Left forelimb (tissue), 1 donor: Measurements from ENCODE around the gene MMP11.

ENCODE experiments used
- DNase-seq: peaks from one replicate; pipeline ENCODE4 v3.0.0-alpha.2; 2018; ENCODE audit warnings: low spot score

MMP11 gene

DNA sequence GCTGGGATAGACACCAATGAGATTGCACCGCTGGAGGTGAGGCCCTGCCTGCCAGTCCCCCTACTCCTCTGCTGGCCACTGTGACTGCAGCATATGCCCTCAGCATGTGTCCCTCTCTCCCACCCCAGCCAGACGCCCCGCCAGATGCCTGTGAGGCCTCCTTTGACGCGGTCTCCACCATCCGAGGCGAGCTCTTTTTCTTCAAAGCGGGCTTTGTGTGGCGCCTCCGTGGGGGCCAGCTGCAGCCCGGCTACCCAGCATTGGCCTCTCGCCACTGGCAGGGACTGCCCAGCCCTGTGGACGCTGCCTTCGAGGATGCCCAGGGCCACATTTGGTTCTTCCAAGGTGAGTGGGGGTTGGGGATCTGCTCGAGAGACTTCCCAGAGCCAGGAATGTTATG, 8.4 kb downstream of the MMP11 start:
- DNase-seq, result peak; percentile 42

DNA sequence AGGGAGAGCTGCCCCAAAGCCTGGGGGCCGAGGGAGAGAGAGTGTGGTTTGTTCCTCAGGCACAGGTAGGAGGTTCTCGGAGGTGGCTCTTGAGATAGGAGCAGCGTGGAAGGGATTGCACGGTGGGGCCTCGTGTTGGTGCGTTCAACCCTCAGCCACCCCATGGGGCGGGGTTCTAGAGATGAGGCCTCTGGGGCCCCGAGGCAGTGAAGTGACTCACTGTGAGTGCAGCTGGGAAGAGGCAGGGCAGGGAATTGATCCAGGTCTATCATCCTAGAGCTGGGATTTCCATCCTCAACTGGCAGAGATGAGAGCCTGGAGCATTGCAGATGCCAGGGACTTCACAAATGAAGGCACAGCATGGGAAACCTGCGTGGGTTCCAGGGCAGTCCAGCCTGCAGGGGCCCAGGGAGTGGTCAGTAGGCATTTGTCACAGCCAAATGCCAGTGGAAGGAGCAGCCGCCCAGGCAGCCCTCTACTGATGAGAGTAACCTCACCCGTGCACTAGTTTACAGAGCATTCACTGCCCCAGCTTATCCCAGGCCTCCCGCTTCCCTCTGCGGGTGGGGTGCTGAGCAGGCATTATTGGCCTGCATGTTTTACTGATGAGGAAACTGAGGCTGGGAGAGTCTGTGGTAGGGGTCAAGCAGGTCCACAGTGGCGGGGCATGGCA, 9.0 kb downstream of the MMP11 start:
- DNase-seq, result peak; percentile 62

DNA sequence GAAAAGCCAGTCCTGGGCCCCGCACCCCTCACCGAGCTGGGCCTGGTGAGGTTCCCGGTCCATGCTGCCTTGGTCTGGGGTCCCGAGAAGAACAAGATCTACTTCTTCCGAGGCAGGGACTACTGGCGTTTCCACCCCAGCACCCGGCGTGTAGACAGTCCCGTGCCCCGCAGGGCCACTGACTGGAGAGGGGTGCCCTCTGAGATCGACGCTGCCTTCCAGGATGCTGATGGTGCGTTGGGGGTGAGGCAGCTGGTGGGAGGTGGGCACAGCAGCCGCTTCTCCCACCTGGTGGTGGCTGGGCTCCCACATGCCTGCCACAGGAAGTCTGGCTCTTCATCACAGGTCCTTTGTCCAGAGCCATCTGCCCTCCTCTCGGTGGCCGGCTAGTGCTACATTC, 9.6 kb downstream of the MMP11 start:
- DNase-seq, result peak; percentile 58

DNA sequence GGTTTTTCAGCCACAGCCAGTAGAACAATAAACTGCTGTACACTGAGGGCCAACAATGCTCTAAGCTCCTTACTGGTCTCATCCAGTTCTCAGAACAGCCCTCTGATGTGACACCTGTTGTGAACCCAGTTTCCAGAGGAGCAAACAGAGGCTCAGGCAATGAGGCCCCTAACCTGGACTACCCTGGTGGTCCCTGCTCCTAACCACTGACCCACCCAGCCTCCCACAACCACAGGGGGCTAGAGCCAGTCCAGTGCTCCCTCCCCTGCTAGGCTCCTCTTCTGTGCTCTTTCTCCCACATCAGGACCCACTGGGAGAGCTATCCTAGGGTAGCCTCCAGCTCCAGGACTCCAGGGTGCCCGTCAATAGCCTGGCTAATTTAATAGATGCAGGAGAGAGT, 10.1 kb downstream of the MMP11 start:
- DNase-seq, result peak; percentile 59

DNA sequence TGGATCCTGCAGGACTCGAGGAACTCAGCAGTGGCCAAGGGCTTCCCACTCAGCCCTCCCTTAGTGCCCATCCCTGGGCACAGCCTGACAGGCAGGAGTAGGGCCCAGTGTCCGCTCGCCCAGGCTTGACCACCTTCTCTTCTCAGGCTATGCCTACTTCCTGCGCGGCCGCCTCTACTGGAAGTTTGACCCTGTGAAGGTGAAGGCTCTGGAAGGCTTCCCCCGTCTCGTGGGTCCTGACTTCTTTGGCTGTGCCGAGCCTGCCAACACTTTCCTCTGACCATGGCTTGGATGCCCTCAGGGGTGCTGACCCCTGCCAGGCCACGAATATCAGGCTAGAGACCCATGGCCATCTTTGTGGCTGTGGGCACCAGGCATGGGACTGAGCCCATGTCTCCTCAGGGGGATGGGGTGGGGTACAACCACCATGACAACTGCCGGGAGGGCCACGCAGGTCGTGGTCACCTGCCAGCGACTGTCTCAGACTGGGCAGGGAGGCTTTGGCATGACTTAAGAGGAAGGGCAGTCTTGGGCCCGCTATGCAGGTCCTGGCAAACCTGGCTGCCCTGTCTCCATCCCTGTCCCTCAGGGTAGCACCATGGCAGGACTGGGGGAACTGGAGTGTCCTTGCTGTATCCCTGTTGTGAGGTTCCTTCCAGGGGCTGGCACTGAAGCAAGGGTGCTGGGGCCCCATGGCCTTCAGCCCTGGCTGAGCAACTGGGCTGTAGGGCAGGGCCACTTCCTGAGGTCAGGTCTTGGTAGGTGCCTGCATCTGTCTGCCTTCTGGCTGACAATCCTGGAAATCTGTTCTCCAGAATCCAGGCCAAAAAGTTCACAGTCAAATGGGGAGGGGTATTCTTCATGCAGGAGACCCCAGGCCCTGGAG, 10.9 kb downstream of the MMP11 start:
- DNase-seq, result peak; percentile 55

DNA sequence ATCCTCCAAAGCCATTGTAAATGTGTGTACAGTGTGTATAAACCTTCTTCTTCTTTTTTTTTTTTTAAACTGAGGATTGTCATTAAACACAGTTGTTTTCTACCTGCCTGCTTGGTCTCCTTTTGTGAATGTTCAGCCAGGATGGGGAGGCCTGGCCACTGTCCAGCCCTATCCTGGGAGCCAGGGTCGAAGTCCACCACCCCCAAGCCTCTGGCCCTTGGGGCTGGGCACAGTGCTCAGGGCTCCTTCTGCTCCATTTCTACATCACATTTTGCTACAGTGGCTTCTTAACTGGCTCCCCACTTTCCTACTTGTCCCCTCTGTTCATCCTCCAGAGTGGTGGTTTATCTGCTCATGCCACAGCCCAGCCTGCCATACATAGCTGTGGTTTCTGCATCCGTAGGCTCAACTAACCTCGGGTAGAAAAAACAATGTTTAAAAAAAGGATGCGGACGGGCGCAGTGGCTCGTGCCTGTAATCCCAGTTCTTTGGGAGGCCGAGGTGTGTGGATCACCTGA, 11.6 kb downstream of the MMP11 start:
- no peak for DNase-seq

DNA sequence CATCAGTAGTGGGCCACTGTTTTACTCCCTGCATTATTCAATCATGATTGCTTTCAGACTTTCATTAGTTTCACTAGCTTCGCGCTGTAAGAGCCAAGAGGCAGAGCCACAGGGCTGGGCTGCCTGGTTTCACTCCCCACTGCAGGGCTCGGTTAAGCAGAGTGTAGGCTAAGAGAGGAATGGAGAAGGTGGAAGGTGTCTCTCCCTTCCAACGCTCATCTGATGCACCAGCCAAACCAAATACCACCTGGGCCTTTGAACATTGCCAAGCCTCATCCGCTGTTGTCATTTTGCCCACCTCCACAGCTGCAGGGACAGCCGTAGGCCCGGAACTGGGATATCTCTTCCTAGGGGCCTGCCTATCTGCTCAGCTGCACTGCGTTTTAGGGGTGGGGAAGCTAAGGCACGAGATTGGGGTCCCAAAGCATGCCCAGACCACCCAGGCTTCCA, 13.6 kb downstream of the MMP11 start:
- peak; percentile 55 for DNase-seq

DNA sequence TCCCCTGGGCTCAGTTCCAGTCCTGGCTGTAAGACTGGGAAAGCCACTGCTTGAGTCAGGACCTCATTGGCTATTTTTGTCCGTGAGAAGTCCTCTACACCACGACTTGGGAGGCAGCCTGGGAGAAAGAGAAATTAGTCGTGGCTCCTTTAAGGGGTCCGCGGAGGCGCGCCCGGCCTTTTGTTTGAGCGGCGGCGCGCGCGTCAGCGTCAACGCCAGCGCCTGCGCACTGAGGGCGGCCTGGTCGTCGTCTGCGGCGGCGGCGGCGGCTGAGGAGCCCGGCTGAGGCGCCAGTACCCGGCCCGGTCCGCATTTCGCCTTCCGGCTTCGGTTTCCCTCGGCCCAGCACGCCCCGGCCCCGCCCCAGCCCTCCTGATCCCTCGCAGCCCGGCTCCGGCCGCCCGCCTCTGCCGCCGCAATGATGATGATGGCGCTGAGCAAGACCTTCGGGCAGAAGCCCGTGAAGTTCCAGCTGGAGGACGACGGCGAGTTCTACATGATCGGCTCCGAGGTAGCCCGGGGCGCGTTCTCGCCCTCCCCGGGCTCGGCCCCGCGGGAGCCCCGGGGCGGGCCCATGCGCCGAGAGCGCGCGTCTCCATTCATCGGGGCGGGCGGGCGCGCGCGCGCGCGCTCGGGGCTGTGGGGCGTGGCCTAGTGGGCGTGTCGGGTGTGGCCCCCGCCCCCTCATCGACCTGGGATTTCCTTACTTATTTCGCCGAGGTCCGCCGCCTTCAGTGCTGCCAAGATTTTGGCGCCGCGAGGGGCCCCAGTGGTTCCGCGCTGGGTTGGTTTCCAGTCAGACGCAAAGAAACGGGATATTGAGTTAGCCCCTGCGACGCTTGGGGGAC, 14.3 kb downstream of the MMP11 start, which contains the start of gene SMARCB1:
TSS of gene SMARCB1 (plus strand) at position 215 of the 848 bp plus-strand sequence. CDS start at position 419, 204 bp downstream.
- DNase-seq, result peak; percentile 93

DNA sequence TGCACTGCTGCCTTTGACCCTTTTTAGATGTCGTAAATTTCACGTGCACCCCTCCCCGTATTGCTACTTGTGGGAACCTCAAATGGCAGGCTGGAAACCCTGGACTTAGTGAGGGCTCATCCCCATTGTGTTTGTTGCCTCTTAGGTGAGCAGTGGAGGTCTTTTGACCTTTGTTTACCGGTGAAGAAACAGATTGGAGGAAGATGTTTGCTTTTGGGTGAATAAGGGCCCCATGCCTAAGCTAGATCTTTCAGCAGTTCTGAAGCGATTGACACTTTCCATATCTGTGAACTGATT, 14.9 kb downstream of the MMP11 start:
- DNase-seq, result no peak

DNA sequence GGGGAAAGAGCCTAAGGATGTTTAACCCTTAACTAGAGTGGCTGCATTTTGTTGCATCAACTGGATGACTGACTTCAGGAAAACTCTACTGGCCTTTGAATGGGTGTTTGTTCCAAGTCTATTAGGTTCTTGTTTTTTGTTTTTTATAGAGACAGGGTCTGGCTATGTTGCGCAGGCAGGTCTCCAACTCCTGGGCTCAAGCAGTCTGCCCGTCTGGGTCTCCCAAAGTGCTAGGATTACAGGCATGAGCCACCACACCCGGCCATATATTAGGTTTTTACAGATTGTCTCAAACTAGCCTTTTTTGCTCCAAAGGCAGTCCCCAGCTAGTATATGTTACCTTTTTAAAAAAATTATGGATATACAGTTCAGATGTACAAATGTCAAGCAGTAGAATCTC, 15.3 kb downstream of the MMP11 start:
- no peak for DNase-seq

DNA sequence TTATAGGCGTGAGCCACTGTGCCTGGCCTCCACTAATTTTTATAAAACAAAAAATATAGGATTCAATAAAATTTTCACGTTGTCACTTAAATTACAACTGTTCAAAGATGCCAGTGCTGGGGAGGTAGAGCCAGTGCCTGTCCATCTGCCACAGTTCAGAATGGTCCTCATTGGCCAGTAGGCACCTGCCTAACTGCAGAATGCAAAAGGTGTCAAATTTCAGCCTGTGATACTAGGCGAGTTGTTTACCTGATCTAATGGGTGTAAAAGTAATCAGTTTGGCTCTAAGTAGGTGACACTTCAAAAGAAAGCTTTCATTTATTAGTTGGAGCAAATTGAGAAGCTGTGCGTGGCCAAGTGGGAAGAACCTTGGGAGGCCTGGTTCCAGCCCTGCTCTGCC, 16.5 kb downstream of the MMP11 start:
- DNase-seq, result no peak

DNA sequence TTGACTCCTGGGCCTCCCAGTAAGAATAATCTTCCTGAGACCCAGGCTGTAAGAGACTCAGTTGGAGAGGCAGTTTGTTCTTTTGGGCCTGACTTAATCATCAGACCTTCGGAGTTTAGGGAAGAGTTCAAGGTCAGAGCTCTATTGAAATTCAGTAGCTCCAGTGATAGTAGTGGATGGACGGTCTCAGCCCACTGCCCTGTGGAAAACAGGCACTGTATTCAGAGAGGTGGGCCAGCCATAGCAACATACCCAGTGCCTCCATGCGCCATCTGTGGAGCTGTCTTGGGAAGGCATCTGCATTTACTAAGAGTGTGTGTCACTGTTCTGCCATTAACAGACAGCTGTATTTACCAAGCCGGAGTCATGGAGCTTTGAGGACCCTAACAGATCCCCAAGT, 17.0 kb downstream of the MMP11 start:
- DNase-seq, result peak; percentile 26

DNA sequence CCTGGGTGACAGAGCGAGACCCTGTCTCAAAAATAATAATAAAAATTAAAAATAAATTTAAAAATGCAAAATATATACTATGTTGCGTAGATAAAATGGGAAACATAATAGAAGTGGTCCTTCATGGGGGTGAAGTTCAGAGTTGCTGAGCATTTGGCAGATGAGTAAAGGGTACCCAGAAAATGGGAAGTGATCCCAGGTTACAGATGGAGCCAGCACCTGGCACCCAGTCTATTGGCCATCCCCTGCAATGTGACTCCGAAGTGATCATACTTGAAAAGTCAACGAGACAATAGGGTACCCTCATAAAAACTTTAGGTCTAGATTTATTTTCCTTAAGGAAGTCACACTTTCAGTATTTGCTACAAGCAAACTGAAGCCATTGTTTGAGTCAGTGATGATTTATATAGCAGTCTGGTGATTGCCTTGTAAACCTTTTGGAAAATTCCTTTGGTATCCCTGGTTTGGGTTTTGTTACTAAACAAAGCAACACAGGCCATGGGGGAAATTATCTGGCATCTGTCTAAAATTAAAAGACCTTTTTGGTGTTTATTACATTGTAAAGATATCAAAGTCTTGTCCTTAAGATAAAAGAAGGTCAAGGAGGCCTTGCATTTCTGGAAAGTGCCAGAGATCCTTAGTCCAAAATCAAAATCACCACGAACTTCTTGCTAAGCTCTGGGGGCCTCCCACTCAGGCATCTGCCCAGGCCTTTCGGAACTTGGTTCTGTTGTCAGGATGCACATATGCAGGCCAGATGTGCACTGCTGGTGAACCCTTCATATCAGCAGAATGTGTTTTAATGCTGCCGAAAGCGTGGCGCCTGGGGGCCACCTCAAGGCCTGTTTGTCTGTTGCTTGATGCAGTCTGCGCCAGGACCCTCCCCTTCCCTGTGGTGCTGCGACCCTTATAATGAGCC, 18.4 kb downstream of the MMP11 start:
- peak; percentile 74 for DNase-seq

DNA sequence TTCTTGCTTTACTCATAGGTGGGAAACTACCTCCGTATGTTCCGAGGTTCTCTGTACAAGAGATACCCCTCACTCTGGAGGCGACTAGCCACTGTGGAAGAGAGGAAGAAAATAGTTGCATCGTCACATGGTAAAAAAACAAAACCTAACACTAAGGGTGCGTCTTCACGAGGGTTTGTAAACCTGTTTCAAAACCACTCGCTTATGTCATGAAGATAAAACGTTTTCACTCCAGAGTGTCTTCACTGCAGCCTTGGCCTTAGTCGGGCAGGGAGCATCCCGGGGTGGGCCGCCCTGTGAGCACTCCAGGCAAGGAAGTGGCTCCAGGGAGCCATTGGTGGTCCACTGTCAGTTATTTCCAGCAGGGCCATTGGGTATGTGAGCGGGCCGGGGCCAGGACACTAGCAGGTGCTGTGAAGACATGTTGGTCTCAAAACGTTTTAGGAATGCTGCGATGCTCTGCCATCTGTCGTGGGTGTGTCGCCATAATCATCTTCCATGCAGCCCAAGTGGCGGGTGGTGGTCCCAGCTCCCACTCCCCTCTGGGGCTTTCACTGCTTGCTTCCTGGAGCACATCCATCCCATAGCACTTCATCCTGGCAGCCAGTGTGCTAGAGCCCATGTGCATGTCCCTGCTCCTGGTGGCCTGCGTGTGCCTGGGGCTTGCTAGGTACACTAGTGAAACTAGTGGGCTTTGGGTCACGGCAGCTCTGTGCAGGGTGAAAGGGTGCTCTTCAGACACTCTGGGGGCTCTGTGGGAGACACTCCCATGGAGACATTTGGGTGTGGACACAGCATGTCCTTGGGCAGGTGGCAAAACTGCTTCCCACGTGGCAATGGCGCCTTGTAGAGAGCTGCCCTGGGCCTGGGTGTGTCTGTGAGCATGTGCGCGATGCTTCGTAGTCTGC, 19.3 kb downstream of the MMP11 start:
- DNase-seq, result no peak

DNA sequence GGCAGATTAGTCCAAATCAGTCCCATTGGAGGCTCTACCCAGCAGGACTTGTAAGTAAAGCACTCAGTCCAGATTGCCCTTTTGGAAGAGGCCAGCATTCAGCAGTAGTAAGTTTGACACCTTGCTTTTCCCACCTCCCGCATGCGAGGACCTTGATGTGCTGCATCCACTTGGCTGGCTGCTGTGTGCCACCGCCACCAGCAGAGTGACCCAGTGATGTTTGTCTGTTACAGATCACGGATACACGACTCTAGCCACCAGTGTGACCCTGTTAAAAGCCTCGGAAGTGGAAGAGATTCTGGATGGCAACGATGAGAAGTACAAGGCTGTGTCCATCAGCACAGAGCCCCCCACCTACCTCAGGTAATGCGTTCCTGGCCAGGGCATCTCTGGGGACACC, 20.7 kb downstream of the MMP11 start:
- DNase-seq, result no peak

DNA sequence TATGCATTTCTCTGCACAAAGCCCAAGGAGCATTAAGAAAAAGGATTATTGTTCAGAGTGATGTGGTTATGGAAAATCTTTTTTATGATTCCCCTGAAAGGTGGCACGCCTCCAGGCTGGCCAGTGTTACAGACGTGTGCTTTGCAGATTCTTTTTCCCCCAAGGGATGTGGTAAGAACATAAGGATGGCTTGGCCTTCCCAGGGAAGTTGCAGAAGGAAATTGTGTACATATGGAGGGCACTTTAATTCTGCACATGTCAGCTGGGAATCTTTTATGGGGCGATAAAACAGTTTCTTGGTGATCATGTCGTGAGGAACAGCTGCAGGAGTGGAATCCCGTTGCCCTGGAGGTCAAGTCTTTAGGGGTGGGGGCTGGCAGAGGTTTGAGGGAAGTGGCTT, 23.8 kb downstream of the MMP11 start:
- DNase-seq, result no peak

DNA sequence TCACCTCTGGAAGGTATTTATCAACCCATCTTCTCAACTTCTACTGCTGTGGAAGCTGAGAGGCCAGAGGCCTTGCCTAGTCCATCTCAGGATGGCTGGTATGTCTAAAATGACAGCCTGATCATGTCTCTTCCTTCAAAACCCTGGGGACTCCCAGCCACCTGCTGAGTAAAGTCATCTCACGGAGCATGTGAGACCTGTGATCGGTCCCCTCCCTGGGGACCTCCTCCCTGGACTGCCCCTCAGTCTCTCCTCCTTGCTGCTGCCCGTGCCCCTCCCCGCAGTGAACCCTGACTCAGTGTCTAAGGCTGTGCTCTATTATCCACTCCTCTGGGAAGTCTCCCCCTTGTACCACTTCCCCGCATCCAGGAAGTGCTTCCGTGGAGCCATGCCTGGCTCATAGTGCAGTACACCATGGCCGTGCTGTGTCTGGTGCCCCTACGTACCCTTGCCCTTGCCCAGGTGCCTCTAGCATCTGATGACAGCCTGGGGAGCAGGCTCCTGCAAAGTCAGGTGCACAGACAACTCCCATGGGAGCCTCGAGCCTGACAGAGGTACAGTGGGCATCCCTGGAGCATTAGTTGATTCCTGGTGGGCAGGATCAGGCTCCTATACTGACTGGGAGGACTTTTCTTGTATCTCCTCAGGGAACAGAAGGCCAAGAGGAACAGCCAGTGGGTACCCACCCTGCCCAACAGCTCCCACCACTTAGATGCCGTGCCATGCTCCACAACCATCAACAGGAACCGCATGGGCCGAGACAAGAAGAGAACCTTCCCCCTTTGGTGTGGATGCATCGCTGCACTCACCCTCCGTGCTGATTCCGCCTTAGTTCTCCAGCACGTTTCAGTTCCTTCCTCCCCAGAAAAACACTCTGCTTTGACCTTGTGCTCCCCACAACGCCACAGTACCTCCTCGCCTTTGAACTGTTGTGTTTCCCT, 27.9 kb downstream of the MMP11 start:
- no peak for DNase-seq

DNA sequence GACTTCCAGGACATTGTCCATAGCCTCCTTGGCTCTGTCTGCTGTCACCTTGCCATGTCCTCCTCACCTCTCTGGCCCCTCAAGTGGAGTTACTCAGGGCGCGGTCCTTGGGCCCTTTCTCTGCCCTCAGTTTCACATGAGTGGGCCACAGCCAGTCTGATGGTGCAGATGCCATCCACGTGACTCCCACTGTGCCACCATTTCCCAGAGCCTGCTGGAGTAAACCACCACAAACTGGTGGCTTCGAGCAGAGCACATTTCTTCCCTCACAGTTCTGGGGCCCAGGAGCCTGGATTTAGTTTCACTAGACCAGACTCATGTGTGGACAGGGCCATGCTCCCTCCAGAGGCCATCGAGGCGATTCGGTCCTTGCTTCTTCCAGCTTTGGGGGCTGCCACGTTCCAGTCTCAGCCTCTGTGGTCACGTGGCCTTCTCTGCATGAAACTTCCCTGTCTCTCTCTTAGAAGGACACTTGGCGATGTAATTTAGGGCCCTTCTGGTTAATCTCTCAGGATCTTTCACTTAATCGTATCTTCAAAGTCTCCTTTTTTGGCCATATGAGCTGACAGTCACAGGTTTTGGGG, 28.7 kb downstream of the MMP11 start:
- DNase-seq, result no peak
